GM18870 (cell line): ENCODE results near the gene UBE2U.
"Not testable (repeated sequence)": the region's sequence is repeated elsewhere in the genome, so short reads cannot be mapped to it uniquely, and the experiment has no call there.

ENCODE experiments used
- ATAC-seq: cut with Tn5 transposase; IDR thresholded peaks from one replicate; pipeline ENCODE4 v1.9.1; 2021; ENCODE audit warnings: moderate library complexity; ENCODE audit not compliant: unreplicated experiment

UBE2U gene

DNA sequence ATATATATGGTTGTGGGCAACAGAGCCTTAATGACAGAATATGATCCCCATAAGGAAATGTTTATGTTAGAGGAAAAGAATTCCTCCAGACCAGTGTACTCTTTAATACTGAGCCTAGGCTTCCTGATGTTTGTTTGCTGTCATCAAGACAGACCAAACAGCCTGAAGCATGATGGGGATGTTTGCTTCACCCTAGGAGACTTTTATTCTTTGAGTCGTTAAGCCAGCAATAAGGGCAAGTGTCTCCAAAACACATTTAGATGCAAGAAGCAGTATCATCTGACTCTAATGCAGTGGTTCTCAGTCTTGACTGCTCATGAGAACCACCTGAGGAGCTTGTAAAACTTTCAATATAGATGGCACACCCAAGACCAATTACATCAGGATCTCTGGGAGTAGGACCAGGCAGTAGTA is 33.1 kb downstream of the UBE2U start:
- ATAC-seq, result no peak

DNA sequence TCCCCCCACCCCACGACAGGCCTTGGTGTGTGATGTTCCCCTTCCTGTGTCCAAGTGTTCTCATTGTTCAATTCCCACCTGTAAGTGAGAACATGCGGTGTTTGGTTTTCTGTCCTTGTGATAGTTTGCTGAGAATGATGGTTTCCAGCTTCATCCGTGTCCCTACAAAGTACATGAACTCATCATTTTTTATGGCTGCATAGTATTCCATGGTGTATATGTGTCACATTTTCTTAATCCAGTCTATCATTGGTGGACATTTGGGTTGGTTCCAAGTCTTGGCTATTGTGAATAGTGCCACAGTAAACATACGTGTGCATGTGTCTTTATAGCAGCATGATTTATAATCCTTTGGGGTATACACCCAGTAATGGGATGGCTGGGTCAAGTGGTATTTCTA is 36.1 kb downstream of the UBE2U start:
- not testable (repeated sequence) for ATAC-seq

DNA sequence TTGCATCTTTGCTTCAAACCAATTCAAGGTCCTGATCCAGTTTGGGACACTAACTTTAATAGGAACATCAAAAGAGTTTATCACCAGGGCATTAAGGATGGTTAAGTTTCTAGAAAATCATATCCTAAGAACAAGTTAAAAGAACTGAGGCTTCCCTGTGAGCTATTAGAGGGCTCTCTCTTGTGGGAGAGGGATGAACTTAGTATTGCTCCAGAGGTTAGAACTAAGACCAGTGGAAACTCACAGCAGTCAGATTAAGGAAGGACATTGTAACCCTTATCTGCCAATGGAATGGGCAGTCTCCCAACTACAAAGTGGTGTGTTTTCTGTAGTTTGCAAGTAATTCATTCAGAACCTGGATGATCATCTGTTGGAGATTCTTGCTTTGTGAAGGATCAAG is 36.8 kb downstream of the UBE2U start:
- no peak for ATAC-seq

DNA sequence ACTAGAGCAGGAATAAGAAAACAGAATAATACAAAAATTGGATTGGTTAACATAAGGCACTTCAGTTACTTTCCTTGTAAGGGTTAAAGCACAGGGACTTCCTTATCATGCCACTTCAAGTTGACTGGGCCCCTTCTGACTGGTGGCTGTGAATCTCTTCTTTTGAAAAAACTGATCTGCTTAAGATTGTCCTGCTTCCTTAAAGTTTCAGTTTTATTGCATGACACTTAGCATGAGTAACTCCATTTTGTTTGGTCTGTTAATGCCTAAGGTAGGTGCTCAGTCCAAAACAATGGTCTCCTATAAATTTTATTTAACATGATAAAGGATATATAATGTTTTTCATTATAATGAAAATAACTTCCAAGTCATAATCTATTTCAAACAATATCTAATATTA is 37.6 kb downstream of the UBE2U start:
- no peak for ATAC-seq

DNA sequence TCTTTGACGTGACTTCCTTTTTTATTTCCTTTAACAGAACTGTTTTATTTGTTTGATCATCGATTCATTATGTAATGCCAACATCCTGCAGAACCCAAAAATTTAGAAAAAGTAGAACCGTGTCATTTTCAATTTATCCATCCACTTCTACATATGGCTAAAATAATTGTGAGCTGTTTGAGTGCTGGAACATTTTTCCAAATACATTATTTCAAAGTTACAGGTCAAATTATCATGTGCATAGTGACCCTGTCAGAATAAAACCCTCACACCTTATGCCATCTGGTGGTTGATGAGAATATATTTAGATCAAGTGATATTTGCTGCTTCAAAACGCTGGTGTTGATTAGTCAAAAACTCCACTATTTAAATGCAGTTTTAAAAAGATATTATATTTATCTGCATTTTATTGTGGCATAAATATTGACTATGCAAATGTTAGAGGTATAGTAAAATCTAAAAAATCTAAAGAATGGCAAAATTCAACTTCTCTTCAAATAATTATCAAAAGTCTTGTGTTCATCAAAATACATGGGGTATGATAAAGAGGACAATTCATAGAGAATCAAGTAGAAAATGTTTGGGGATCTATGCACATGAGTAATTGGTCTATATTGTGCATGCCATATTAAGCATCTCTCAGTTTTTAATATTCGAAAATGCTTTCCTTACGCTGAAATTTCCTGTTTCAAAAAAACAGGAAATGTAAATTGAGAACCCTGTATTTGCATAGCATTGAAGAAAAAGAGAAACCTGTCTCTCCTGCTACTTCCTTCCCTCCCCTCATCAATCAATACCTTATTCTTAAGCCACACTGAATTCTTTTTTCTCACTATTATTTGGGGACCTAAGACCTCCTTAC is 39.7 kb downstream of the UBE2U start:
- no peak for ATAC-seq

DNA sequence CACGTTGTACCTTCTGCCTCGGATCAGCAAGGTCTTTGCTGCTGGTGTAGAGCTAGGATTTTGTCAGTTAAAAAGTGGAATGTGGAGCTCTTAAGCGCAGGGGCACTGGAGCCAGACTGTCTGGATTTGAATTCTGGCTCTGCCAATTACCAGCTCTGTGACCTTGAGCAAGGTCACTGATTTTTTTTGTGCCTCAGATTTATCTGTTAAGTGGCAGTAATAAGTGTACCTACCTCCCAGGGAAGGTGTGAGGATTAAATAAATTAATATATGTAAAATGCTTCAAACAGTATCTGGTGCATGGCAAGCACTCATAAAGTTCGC is 40.3 kb downstream of the UBE2U start:
- no peak for ATAC-seq

DNA sequence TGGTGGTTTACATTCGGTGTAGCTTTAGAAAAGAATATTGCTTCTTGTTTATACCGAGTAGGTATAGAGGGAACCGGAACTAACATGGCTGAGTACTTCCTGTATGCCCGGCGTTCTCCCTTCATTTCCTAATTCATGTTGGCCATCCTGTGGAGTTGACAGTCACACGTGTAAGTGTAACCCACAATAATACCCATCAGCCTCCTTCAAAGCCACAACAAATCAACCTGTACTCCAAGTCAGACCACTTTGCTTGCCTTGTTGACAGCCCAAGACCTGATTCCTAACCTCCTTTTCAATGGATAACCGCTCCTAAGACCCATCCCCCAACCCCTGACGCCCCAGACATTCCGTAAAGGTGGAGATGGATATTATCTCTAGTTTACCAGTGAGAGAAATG is 42.1 kb downstream of the UBE2U start:
- ATAC-seq, result no peak

DNA sequence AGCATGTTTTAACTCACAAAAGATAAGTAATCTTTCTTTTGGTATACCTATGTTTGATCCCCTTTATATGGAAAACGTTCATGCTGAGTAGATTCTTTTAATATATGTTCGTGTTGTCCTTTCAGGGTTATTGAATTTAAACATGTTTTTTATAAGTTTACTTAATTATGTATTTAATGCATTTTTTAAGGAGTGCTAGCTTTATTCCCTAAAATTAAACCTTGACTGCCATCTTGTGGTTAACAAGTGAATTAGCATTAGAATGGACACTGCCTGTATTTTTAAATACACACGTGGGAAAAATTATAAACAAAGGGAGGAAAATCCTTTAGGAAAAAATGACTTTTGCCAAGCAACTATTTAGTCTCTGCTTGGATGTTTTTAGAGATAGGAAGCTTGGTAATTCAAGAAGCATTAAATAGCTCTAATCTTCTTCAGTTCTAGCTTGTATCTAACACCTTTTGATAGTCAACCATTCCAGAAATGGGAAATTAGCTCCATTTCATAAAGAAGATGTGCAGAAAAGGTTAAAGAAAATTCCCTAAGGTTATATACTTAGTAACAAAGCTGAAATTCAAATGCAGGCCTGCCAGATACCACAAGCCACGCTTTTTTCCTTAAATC is 43.0 kb downstream of the UBE2U start:
- no peak for ATAC-seq

DNA sequence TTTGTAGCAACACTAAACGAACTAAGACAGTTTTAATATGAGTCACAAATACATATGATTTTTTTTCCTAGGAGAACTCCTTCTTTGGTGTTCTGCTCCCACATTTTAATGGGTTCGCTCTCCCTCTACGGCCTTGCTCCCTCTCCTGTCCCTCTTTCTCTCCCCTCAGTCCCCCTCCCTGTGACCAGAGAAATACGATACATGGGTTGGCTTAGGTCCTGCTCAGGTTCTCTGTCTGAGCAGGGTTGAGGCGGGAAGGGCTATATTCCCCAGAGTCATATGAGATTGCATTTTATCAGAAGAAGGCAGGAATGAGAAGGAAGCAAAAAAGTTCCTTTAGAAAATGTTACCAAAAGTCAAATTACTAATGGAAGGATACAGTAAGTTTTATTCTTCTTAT is 44.6 kb downstream of the UBE2U start:
- ATAC-seq, result no peak

DNA sequence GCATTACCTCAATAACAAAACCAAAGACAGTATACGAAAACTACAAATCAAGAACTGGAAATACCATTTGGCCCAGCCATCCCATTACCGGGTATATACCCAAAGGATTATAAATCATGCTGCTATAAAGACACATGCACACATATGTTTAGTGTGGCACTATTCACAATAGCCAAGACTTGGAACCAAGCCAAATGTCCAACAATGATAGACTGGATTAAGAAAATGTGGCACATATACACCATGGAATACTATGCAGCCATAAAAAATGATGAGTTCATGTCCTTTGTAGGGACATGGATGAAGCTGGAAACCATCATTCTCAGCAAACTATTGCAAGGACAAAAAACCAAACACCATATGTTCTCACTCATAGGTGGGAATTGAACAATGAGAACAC is 47.0 kb downstream of the UBE2U start:
- ATAC-seq, result not testable (repeated sequence)

DNA sequence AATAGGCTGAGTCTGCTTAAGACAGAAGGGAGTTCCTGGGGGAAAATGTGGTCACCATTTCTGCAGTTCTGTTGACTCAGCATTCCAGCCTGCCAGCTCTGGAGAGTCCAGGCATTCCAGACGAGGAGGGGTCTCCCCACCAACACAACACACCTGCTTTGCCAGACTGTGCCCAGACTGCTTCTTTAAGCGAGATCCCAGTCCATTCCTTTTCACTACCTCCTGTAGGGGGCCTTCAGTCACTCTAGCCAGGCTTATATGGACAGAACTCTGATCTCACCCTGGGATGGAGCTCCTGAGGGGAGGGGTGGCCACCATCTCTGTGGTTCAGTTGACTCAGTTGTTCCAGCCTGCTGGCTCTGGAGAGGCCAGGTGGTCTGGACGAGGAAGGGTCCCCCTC is 48.5 kb downstream of the UBE2U start:
- no peak for ATAC-seq

DNA sequence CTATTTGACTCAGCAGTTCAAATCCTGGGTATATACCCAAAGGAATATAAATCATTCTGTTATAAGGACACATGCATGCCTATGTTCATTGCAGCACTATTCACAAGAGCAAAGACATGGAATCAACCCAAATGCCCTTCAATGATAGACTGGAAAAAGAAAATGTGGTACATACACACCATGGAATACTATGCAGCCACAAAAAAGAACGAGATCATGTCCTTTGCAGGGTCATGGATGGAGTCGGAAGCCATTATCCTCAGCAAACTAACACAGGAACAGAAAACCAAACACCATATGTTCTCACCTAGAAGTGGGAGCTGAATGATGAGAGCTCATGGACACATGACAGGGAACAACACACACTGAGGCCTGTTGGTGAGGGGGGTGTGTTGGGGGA is 53.8 kb downstream of the UBE2U start:
- ATAC-seq, result not testable (repeated sequence)

DNA sequence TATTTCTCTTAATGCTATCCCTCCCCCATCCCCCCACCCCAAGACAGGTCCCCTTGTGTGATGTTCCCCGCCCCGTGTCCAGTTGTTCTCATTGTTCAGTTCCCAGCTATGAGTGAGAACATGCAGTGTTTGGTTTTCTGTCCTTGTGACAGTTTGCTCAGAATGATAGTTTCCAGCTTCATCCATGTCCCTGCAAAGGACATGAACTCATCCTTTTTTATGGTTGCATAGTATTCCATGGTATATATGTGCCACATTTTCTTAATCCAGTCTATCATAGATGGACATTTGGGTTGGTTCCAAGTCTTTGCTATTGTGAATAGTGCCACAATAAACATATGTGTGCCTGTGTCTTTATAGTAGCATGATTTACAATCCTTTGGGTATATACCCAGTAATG is 55.0 kb downstream of the UBE2U start:
- not testable (repeated sequence) for ATAC-seq

DNA sequence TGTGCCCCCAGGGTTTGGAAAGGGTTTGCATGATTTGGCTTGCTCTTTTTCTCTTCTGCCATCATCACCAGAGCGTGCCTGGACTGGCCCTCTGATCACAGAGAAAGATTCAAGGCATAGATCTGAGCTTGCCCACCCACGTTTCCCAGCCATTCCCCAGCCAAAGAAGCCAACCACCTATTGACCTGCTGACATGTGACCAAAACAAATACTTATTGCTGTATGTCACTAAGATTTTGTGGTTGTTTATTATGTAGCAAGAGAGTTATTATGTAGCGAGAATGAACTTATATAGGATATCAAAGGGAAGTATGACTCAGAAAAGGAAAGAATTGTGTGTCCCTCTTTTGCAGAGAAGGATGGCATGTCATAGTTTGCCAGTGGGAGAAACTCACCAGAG is 59.9 kb downstream of the UBE2U start:
- ATAC-seq, result no peak

DNA sequence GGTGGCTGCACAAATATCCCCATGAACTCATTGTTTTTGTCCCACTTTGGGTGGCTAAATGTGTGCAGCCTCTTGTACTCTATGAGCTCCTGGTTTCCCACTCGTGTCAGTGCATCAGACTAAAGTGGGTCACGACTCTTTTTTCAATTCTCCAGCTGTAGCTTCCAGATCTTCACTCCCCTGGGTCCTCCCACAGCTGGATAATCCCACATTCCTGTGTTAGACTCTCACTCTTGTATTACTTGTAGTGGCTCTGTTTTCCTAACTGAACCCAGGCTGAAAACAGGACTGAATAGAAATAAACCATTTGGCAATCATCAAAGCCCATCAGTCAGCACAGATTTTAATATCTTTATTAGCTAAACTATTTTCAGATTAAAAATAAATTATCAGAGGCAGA is 60.4 kb downstream of the UBE2U start:
- no peak for ATAC-seq

DNA sequence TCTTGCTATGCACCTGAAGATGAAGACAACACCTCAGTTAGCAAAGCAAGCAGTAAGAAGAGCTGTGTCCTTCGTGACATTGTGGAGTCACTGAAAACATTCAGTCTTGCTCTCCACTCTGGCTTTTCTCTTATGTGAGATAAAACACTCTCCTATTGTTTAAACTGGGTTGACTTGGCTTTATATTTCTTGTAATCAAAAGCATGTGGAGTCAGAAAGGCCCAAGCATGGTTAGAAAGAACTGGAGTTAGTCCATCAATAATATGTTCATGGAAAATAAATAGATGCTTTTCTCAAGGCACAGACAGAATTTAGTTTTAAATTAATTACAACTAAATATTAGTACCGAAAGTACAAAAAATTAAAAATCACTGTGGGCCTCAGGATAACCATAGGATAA is 61.7 kb downstream of the UBE2U start:
- ATAC-seq, result no peak

DNA sequence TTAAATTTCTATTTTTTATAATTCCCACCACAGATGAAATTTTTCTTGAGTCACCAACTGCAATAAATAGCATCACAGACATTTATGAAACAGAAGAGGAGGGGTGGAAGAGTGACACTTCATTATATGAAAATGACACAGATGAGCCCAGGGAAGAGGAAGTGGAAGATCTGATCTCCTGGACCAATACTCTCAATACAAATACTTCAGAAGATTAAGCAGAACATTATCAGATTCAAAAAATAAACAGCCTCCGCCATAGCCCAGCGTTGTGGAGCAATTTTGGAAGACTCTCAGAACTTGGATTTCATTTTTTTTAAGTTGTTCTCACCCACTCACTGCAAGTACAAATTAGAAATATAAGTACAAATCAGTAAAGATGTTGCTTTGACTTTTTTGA is 63.6 kb downstream of the UBE2U start:
- no peak for ATAC-seq

DNA sequence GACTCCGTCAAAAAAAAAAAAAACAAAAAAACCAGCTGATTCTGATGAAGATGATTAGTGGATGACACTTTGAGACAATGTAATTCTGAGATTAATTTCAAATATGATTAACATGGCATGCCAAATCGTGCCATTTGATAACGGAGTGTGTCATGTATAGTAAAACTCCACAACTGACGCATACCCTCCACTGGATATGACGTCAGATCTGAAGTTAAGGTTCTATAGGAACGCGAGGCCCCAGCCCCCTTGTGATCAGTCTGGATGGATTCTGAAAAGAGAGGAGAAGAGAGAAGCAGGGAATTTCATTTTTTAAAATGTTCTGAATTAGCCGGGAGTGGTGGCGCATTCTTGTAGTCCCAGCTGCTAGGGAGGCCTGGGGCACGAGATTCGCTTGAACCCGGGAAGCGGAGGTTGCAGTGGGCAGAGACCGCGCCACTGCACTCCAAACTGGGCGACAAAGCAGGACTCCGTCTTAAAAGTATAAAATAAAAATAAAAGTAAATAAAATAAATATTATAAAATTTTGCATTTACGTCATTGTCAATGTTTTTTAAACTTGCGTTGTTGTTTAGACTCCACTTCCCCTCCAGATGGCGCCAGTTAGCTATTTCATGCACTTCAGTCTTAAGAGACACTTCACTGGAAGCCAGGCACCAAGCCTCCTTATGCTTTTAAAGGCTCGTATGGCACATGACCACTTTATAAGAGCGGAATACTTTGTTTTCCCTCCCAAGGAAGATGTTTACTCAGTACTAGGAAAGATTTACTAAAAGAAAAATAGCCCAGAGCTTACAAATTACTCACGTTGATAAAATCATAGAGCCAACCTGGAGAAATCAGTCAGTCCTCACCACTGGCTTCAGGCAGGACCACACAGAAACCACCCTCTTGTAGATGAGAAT is 65.5 kb downstream of the UBE2U start:
- no peak for ATAC-seq

DNA sequence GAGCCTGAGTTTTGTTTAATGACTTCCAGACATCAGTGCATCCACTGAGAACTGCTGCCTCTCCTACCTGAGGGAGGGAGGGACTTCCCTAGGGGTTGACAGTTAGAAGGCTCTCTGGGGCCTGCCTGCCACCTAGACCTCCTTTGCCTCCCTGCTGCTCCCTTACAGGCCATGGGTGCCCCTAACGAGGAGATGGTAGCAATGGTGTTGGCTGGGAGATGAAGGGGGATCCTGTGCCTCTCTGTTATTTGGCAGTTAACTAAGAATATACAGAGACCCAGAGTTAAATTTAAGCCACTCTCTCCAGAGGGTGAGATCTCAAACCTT is 66.1 kb downstream of the UBE2U start:
- ATAC-seq, result no peak

DNA sequence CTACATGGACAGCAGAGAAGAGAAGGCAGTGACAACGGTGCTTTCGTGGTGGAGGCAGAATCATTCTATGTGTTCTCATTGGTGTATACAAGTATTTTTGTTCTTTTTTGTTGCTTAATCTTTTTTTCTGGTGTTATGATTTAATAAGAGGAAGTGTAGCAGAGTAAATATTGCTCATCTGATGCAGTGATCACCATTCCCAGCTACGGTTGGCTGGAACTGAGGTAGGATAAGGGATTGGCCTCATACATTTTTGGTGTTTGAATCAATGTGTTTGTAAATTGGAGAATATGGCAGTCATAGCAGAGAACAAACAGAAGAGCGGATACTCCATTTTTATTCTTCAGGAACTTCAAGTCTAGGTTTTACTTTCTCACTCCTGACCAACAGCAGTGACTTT is 76.6 kb downstream of the UBE2U start:
- no peak for ATAC-seq

DNA sequence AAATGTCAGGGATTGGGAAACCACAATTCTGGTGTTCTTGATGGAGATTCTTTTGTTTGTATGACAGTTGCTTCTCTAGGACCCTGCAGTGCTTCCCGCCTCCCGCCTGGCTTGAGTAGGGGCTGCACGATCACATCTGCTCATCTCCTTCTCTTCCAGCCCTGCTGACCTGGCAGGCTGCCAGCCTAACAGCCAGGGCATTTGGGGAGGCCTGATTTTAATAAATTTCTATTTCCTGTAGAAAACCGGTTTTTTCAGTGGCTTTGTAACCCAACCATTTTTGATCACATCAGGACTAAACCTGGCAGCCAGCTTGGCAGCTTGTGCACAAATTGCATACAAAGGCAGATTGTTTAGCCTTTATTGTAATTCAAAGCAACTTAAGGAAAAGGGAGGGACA is 78.9 kb downstream of the UBE2U start:
- ATAC-seq, result no peak

DNA sequence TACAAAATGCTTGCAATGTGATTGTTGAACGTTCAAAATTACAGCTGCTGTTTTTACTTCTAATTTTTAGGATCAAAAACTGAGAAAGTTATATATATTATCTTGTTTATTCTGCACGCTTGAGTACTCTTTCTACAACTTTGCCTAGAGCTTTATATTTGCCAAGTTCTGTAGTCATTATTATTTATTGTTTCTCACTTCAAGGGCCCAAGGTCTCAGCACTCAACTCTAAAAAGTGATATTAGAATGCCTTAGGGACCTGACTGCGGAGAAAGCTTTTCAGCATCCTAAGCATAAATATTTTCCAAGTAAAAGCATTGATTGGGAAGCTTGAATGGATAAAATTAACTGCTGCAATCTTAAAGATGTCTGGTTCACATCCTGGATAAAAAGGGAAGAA is 83.6 kb downstream of the UBE2U start:
- ATAC-seq, result no peak
